UCSD-AML1 (cell line): ENCODE measurements around the gene DEPDC1B.
"Not testable (repeated sequence)": the region's sequence is repeated elsewhere in the genome, so short reads cannot be mapped to it uniquely, and the experiment has no call there.

Experiments used
- DNase-seq: peaks from one replicate; lab custom pipeline; 2025; ENCODE audit not compliant: unreplicated experiment; lab: John Stamatoyannopoulos, UW

Gene DEPDC1B

GRCh38 chr5:60649288-60649917 lies 50.6 kb downstream of the DEPDC1B start:
- no peak for DNase-seq

- DNase-seq = no peak
Observed at GRCh38 chr5:60648175-60648574, 51.8 kb downstream of the DEPDC1B start.

GRCh38 chr5:60640901-60641300 lies 59.1 kb downstream of the DEPDC1B start:
- DNase-seq = no peak

- no peak for DNase-seq
Observed at GRCh38 chr5:60639544-60639943, 60.4 kb downstream of the DEPDC1B start.

- DNase-seq = no peak
Observed at GRCh38 chr5:60638300-60638699, 61.7 kb downstream of the DEPDC1B start.

GRCh38 chr5:60636644-60637043 lies 63.3 kb downstream of the DEPDC1B start:
- DNase-seq = no peak

- DNase-seq = no peak
Observed at GRCh38 chr5:60636001-60636400, 64.0 kb downstream of the DEPDC1B start.

- peak; percentile 33 for DNase-seq
Observed at GRCh38 chr5:60634051-60634450, 65.9 kb downstream of the DEPDC1B start.

- DNase-seq = no peak
Observed at GRCh38 chr5:60633341-60633740, 66.6 kb downstream of the DEPDC1B start.

- DNase-seq = no peak
Observed at GRCh38 chr5:60632153-60632552, 67.8 kb downstream of the DEPDC1B start.

- no peak for DNase-seq
Observed at GRCh38 chr5:60630836-60631235, 69.1 kb downstream of the DEPDC1B start.

GRCh38 chr5:60630179-60630578 lies 69.8 kb downstream of the DEPDC1B start:
- DNase-seq = no peak

- not testable (repeated sequence) for DNase-seq
Observed at GRCh38 chr5:60624875-60625274, 75.1 kb downstream of the DEPDC1B start.

GRCh38 chr5:60620752-60621151 lies 79.2 kb downstream of the DEPDC1B start:
- DNase-seq = not testable (repeated sequence)

GRCh38 chr5:60613826-60614225 lies 86.1 kb downstream of the DEPDC1B start:
- no peak for DNase-seq

- DNase-seq = no peak
Observed at GRCh38 chr5:60611099-60611740, 88.7 kb downstream of the DEPDC1B start.

- no peak for DNase-seq
Observed at GRCh38 chr5:60604771-60605170, 95.2 kb downstream of the DEPDC1B start.

- no peak for DNase-seq
Observed at GRCh38 chr5:60598424-60598823, 101.5 kb downstream of the DEPDC1B start.

- peak; percentile 12 for DNase-seq
Observed at GRCh38 chr5:60597572-60598320, 102.2 kb downstream of the DEPDC1B start.

GRCh38 chr5:60594715-60595477 lies 105.1 kb downstream of the DEPDC1B start:
- DNase-seq = no peak

- no peak for DNase-seq
Observed at GRCh38 chr5:60590172-60590571, 109.8 kb downstream of the DEPDC1B start.
